D341Med (cell line): Measurements from ENCODE around the gene BDNF.
"Not testable (repeated sequence)": the region's sequence is repeated elsewhere in the genome, so short reads cannot be mapped to it uniquely, and the experiment has no call there.

Experiments
- DNase-seq: peaks from one replicate; pipeline ENCODE4 v3.0.0; 2012; ENCODE audit warnings: low spot score

BDNF gene

GRCh38 chr11:27665508-27666101 is 34.6 kb downstream of the BDNF start:
- not testable (repeated sequence) for DNase-seq

- DNase-seq = no peak
These were observed 36.9 kb downstream of the BDNF start for GRCh38 chr11:27663326-27663725.

- no peak for DNase-seq
These were observed 40.1 kb downstream of the BDNF start for GRCh38 chr11:27660171-27660570.

- DNase-seq = no peak
These were observed 41.6 kb downstream of the BDNF start for GRCh38 chr11:27658535-27659236.

- no peak for DNase-seq
These were observed 43.3 kb downstream of the BDNF start for GRCh38 chr11:27656806-27657483.

- DNase-seq = no peak
These were observed 43.9 kb downstream of the BDNF start for GRCh38 chr11:27656320-27656719.

- no peak for DNase-seq
These were observed 46.1 kb downstream of the BDNF start for GRCh38 chr11:27653990-27654758.

GRCh38 chr11:27651711-27652110 is 48.5 kb downstream of the BDNF start:
- DNase-seq = no peak

- no peak for DNase-seq
These were observed 49.3 kb downstream of the BDNF start for GRCh38 chr11:27650988-27651387.

- DNase-seq = no peak
These were observed 50.5 kb downstream of the BDNF start for GRCh38 chr11:27649800-27650199.

GRCh38 chr11:27648840-27649239 is 51.4 kb downstream of the BDNF start:
- DNase-seq = no peak

GRCh38 chr11:27646051-27646818 is 54.0 kb downstream of the BDNF start:
- DNase-seq = no peak

- no peak for DNase-seq
These were observed 57.3 kb downstream of the BDNF start for GRCh38 chr11:27642954-27643353.

- DNase-seq = no peak
These were observed 59.3 kb downstream of the BDNF start for GRCh38 chr11:27640954-27641353.

- no peak for DNase-seq
These were observed 64.7 kb downstream of the BDNF start for GRCh38 chr11:27635567-27636037.

- not testable (repeated sequence) for DNase-seq
These were observed 65.5 kb downstream of the BDNF start for GRCh38 chr11:27634776-27635175.

- DNase-seq = not testable (repeated sequence)
These were observed 66.0 kb downstream of the BDNF start for GRCh38 chr11:27634282-27634681.

- not testable (repeated sequence) for DNase-seq
These were observed 71.2 kb downstream of the BDNF start for GRCh38 chr11:27629023-27629422.

GRCh38 chr11:27627979-27628378 is 72.3 kb downstream of the BDNF start:
- DNase-seq = no peak

GRCh38 chr11:27626938-27627586 is 73.2 kb downstream of the BDNF start:
- no peak for DNase-seq

- no peak for DNase-seq
These were observed 73.9 kb downstream of the BDNF start for GRCh38 chr11:27626269-27626937.
